Testis (tissue), 3 donors: Measurements from ENCODE around the gene ATOSB. TPM values are rescaled to one million over a fixed set of nuclear protein-coding genes. Genes with fewer than 3 reads are reported as not detected.

Experiments used
- DNase-seq: peaks from one replicate; pipeline ENCODE4 v3.0.0-alpha.2; 2019
- H3K27ac ChIP-seq, 2 donors: fragments of 200-600 bp; sonication (generic); one replicate each; pipeline ENCODE4 v1.5.1; 2019
- H3K27me3 ChIP-seq: fragments of 200-600 bp; sonication (generic); one replicate; pipeline ENCODE4 v1.5.1; 2019
- H3K36me3 ChIP-seq: fragments of 200-600 bp; sonication (generic); one replicate; pipeline ENCODE4 v1.5.1; 2017; ENCODE audit warnings: low read depth; ENCODE audit errors: missing control alignments
- H3K4me1 ChIP-seq: fragments of 200-600 bp; sonication (generic); one replicate; pipeline ENCODE4 v1.5.1; 2019
- H3K4me3 ChIP-seq, 2 donors: fragments of 200-600 bp; sonication (generic); one replicate each; pipeline ENCODE4 v1.5.1; 2017 to 2019
- H3K9me3 ChIP-seq: fragments of 200-600 bp; sonication (generic); one replicate; pipeline ENCODE4 v1.5.1; 2017
- CTCF ChIP-seq, 3 experiments: fragments of 450-650 bp in 2 of 3; fragments of 200-600 bp in 1 of 3; sonication (generic) in 1 of 3; IDR thresholded peaks; one replicate each; pipeline ENCODE4 v1.5.1; 2016 to 2019; ENCODE audit warnings: antibody characterized with exemption in 3 of 3, mild to moderate bottlenecking in 2 of 3, moderate library complexity in 1 of 3
- POLR2A ChIP-seq: fragments of 450-650 bp; IDR thresholded peaks from one replicate; pipeline ENCODE4 v1.6.1; 2017; ENCODE audit warnings: antibody characterized with exemption, mild to moderate bottlenecking, moderate library complexity
- WGBS, 2 donors: methylation state at CpG; one replicate each; pipeline ENCODE4 v1.1.5; 2018; 5-methylcytosine and 5-hydroxymethylcytosine counted together
- intact Hi-C: fragments of 100-400 bp; cut with DNase I; formaldehyde crosslinking; loops from one replicate; pipeline ENCODE4 v1.15.1; 2023; ENCODE audit warnings: low total_unique reads
- polyA plus RNA-seq: library from polyadenylated mRNA; stranded (reverse); fragments of 350-450 nt; fragmentation: Illumina TruSeq; extraction: RNeasy Lipid Tissue Mini Kit (QIAGEN cat#74804); gene quantifications from one replicate; pipeline ENCODE4 v1.2.3, GENCODE V29; 2014; ENCODE audit warnings: low read depth, low replicate concordance; ENCODE audit not compliant: insufficient read depth
- total RNA-seq, 2 donors: library from RNA; depleted of rRNA; stranded (reverse); fragments of >200 nt; gene quantifications; one replicate each; pipeline ENCODE4 v1.2.3, GENCODE V29; 2016

ATOSB gene
- total and polyA plus RNA-seq, 3 donors from 2014 or later: 15.9 to 19.6 (median 16.0) TPM

GRCh38 chr9:35085078-35085477, 30.6 kb downstream of the ATOSB start:
- no peaks in the 10 kb centered on the region for H3K9me3 ChIP-seq
- H3K27ac ChIP-seq: no peak overlapping the region
- intact Hi-C loops: no loop called here

DNA sequence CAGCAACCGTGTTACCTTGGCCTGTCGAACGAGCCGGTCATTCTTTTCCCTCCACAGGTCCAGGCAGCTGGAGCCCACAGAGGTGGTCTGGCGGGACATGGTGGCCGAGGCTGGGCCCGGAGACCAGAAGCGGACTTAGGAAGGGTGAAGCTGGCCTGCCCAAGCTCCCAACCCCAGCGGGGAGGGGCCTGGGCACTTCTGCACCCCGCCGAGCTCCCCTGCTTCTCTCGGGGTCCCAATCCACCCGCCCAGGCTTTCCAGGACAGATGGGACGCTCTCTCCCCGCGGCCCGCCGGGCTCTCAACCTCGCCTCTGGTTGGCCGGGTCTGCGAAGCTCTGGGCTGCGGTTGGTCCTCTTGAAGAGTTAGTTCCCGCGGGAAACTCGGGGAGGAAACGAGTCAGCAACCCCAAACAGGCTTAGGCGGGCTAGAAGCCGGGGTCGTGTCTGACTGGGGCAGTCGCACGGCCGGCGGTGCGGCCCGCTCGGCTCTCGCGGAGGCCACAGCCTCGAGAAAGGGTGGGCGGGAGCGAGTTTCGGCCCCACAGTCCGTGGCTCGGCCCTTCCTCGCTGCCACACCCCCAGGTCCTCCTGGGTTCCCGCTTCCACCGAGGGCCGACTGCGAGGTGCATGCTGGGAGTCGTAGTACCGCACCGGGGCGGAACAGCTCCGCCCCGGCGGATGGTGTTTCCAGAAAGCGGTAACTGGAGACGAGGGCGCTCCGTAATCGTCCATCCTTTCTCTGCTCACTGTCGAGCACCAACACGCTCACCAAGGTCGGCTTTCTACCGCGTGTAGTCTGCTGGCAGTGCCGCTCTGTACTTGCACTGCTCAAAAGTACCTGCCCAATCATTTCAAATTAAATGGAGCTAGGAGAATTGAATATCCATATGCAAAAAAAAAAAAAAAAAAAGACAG, 36.0 kb downstream of the ATOSB start, which contains the start of gene FANCG:
Gene FANCG (minus strand): TSS at position 517 of the 916 bp plus-strand sequence. CDS start 418 bp downstream, at position 99.
- intact Hi-C loops: no loop called here
- TF ChIP-seq CTCF (IDR thresholded peaks at IDR 0.05) (no peak), POLR2A (peak; percentile 2)
- Histone ChIP-seq H3K27me3 (no peaks in the 10 kb centered on the region), H3K4me1 (peaks cover 5% of the 10 kb centered on the region), H3K27ac (peak within 1 kb of the TSS; percentile 83 to 85), H3K4me3 (peak within 1 kb of the TSS; percentile 71 to 75), H3K9me3 (no peaks in the 10 kb centered on the region), H3K36me3 (no peaks in the 10 kb centered on the region)
- WGBS, 2 donors: 0% methylated on average over 26 to 67 of the region's 67 CpGs
- peak; percentile 94 for DNase-seq

More at GRCh38 chr9:35085078-35085477, 30.6 kb downstream of the ATOSB start:
- Histone ChIP-seq H3K4me1 (no peaks in the 10 kb centered on the region), H3K27me3 (no peaks in the 10 kb centered on the region), H3K36me3 (no peaks in the 10 kb centered on the region), H3K4me3 (no peak overlapping the region)
- WGBS, 2 donors: 90% methylated on average over 2 of the region's 2 CpGs
- TF ChIP-seq POLR2A (no peak), CTCF (IDR thresholded peaks at IDR 0.05) (no peak)
- DNase-seq: no peak

DNA sequence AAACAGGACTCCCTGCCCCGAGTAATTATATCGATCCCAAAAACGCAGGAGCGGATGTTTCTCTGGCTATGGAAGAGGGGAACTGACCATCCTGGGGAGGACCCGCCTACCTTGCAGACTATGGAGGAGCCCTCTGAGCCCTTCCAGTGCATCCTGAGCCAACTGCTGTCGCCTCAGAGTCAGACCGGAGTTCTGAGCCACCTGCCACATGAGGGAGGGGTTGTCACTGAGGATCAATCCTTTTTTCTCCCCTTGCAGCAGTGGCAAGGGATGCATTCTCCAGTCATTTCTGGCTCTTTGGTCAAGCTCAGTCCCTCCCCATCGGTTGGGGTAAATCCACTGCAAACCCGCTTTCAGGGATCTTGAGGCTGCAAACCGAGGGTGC, 36.6 kb downstream of the ATOSB start:
- no peak for TF ChIP-seq CTCF (IDR thresholded peaks at IDR 0.05)
- TF ChIP-seq POLR2A: no peak
- H3K4me1 ChIP-seq: peaks cover 5% of the 10 kb centered on the region
- intact Hi-C loops: no loop called here
- peak overlapping the region; percentile 71 to 75 for H3K4me3 ChIP-seq
- no peaks in the 10 kb centered on the region for H3K27me3 ChIP-seq
- 2 to 8% methylated on average over 7 to 9 of the region's 10 CpGs for WGBS, 2 donors
- H3K27ac ChIP-seq: peak overlapping the region in 1 of 2 donors; percentile 85
- H3K9me3 ChIP-seq: no peaks in the 10 kb centered on the region
- no peaks in the 10 kb centered on the region for H3K36me3 ChIP-seq
- no peak for DNase-seq

GRCh38 chr9:35078066-35078465, 37.6 kb downstream of the ATOSB start:
- intact Hi-C loops: no loop called here
- Histone ChIP-seq H3K4me1 (peaks cover 8% of the 10 kb centered on the region), H3K27ac (no peak overlapping the region), H3K36me3 (no peaks in the 10 kb centered on the region), H3K27me3 (no peaks in the 10 kb centered on the region), H3K9me3 (no peaks in the 10 kb centered on the region), H3K4me3 (no peak overlapping the region)
- TF ChIP-seq CTCF (IDR thresholded peaks at IDR 0.05) (no peak), POLR2A (no peak)
- DNase-seq: no peak
- 76% methylated on average over 4 of the region's 4 CpGs; no CpG with 5 or more reads in 1 of the 2 donors for WGBS, 2 donors
